ENCODE data around the gene NBAS.

Gene NBAS

DNA sequence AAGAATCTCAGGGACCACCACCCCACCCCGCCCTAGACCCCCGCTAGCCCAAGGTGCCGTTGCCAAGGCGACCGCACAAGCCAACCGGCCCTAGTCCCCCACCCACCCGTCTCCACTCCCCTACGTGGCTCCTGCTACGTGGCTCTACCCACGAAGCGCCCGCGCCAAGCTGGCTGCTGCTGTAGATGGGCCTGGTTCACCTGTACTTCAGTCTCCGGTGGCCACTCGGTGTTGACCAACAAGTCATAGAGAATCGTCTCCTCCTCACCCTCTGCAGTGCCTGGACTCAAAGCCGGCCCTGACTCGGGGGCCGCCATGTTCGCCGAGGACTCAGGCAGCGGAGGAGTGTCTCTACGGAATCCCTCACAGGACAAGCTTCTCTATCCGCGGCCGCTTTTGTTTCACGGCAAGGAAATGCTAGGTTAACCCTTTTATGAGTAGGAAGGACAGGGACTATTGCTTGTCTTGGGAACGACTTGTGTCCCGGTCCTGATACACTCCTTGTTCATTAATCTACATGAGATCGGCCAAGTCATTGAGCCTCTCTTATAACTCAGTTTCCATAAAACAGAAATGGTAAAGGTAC lies at the start of gene NBAS:
Gene NBAS, minus strand, starts transcription at position 347 of the 586 bp plus-strand sequence. Its CDS starts 30 bp downstream, at position 317.
- DNase-seq = peak; percentile 75

DNA sequence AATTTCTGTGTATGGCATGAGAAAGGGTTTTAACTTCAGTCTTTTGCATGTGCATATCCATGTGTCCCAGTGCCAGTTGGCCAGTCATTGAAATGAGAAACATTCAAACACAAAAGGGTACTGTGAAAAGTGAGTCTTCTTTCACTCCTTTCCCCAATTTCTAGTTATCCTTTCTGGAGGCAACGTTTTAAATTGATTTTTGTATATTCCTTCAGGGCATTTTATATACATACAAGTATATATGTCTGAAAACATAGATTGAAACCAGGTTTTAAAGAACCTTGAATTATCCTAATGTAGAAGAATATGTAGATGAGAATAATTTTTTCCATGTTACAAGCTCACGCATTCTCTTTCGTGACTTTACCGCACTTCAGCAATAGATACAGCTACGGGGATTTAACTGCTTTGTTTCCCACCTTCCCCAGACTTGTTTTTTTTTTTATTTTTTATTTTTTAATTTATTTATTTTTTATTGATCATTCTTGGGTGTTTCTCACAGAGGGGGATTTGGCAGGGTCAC lies 49.4 kb upstream of the NBAS start:
- DNase-seq = no peak

DNA sequence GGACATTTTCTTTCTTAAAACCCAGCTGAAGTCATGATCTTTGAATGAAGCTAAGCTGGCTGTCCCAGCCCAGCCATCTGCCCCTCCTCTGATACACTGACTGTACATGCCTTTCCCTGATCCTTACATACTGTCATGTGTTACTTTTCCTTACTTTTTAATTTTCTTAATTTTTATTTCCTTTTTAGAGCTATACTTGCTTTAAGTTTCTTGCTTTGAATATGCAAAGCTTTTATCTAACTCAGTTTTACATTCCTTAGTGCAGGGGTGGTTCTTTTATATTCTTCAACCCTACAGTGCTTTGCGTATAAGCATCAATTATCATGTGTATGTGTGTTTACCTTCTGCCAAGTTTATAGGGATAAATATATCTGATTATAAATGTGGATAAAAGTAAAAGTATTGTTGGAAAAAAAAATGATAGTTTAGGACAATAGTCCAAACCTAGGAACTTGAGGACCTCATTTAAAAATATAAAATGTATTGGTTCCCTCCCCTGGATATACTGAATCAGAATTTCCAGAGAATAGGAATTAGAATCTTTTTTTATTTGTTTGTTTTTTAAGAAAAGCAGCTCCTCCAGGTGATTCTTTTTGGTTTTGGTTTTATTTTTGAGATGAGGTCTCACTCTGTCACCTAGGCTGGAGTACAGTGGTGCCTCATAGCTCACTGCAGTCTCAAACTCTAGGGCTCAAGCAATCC lies 48.4 kb upstream of the NBAS start:
- DNase-seq = no peak

DNA sequence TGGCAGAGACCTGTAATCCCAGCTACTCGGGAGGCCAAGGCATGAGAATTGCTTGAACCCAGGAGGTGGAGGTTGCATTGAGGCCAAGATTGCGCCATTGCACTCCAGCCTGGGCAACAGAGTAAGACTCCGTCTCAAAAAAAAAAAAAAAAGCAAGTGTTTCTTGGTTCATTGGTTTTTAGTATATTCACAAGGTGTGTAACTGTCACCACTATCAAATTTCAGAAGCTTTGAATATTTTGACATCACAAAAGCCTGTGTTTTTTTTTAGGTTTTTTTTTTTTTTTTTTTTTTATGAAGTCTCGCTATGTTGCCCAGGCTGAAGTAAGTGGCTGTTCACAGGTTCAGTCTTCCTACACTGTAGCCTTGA lies 47.2 kb upstream of the NBAS start:
- no peak for DNase-seq

DNA sequence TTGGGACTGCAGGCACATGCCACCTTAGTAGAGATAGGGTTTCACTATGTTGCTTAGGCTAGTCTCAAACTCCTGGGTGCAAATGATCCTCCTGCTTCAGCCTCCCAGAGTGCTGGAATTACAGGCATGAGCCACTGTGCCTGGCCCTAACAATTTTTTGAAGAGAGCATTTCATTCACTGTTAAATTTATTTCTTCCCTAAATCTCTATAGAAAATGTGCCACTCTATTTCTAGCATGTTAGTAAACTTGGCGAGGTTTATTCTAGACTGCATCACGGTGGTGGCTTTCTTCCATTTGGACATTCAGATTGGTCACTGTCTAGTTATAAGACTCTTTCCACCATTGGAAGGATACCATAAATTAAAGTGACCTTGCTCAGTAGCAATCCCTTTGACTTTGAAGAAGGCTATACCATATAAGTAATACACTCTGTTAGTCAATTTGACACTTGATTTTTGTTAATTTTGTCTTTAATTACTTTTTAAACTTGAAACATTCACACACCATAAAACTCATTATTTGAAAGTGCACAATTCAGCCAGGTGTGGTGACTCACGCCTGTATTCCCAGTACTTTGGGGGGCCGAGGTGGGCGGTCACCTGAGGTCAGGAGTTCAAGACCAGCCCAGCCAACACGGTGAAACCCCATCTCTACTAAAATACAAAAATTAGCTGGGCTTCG lies 46.7 kb upstream of the NBAS start:
- no peak for DNase-seq

DNA sequence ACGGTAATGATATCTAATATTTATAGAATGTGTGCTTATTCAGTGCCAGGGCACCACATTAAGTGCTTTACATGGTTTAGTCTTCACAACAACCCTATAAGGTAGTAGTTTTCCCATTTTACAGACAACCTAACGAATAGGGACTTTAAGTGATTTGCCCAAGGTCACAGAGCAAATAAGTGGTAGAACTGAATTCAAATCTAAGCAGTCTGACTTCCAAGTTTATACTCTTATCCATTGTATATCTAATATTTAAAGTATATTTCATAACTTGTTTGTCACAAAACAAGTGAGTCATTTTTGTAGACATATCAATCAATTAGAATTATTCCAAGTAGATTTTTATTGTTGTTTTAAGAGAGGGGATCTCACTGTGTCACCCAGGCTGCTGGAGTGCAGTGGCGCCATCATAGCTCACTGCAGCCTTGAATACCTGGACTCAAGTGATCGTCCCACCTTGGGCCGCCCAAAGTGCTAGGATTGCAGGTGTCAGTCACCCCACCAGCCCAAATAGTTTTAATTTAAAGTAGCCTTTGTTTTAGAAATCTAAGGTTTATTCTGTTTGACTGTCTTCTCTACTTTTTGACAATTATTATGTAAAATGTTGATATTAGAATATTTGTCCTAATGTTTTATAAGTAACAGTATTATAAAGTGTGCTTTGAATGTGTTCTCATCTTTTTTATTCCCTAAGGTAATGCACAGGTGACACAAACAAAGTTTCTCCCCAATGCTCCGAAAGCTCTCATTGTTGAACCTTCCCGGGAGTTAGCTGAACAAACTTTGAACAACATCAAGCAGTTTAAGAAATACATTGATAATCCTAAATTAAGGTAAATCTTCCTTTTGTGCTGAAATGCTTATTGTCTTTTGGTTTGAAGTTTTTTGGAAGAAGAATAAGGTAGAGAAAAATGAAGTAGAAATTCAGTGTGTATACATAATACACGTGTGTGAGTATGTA lies 45.6 kb upstream of the NBAS start:
- no peak for DNase-seq

DNA sequence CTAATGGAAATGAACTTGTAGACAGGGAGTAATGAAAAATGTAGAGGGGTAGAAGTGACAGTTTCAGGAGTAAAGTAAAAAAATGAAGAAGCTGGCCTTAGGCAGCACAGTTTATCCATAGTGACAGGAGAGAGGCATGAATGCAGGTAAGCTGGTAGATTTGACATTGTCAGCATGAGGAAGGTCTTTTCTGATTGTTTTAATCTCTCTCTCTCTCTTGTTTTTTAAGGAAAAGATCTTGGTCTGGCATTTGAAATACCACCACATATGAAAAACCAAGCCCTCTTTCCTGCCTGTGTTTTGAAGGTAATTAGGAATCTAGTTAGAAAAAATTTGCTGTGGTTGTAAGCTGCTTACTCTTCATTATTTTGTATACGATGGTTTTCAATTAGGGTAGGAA lies 44.6 kb upstream of the NBAS start:
- DNase-seq = no peak

DNA sequence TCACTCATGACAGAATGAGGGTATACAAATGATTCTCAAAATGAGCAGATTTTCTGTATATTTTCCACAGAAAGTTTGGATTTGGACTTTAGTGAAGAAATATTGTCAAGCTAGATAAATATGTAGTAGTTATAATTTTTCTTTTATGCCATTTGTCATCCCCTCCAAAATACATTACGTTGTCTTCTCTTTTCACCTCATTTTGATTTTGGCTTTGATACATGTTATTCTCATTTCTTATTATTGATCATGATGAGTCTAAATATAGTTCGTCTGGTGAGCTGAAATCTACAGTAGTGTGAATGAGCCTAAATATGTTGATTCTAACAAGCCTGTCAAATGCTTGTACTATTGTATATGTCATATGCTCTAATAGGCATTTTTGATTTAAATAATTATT lies 42.8 kb upstream of the NBAS start:
- DNase-seq = no peak

DNA sequence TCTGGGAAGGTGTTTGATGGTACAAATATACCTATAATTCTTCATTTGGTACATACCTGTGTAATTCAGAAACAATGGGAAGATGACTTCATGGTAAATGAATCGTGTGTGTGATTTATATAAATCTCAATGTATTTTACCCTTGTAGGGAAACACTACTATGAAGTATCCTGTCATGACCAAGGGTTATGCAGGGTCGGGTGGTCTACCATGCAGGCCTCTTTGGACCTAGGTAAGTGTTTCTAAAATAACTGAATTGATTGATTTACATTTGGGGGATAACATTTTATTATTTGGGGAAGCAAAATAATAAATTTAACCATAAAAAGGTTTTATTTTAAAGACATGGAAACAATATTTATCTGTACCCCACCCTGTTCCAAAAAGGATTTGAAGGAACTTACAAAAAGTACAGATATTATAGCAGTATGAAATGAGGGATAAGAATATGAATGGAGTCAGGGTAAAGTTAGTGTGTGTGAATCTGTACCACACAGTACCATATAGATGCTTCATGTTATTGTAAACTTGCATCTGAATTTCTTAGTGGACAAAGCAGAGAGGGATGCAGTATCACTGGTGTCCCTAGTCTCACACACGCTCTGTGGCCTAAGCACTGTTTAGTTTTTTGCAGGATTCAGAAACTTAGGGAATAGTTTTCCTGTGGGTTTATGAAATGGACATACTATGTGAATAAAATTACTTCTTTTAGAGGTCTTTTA lies 42.1 kb upstream of the NBAS start:
- no peak for DNase-seq

DNA sequence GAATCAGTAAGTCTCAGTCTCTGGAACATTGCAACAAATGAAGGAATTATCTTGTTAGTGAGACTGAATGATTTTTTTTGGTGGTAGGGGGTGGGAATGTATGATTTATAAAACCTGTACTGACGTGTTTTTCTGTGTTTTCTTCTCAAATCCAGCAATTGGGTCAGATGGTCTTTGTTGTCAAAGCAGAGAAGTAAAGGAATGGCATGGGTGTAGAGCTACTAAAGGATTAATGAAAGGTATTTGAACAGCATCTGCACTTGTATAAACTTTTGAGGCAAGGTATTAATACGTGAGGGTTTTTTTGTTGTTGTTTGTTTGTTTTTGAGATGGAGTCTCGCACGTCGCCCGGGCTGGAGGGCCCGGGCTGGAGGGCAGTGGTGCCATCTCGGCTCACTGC lies 41.3 kb upstream of the NBAS start:
- no peak for DNase-seq

DNA sequence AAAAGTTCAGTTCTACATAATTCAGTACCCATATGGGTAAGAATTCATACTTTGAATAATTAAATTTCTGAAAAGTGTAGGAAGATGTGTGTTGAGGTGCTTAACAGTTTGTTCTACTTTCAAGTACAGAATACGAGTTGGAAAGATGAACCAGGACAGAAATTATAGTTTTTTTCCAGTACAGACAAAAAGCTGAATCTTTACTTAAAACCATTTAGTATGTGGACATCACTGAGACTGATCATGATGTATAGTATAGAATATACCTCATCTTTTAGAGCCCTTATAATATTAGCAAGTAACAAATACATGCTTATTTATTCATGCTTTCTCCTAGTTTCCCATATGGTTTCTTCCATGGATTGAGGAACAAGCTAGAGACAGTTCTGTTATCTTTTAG lies 40.5 kb upstream of the NBAS start:
- DNase-seq = no peak

DNA sequence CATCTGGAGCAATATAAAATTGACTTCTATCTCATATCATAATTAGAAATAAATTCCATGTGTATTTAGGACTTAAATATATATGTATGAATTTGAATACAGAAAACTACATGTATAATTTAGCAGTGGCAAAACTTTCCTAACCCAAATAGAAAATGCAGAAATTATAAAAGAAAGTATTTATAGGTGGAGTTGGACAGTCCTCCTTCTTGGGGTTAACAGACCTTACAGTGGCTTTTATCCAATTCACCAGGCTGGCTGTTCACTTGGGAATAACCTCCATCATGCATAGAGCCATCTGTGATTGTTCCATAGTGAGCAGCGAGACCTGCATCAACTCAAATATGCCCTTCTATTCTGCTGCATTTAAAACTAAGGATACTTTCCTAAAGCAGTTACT lies 38.9 kb upstream of the NBAS start:
- DNase-seq = no peak

DNA sequence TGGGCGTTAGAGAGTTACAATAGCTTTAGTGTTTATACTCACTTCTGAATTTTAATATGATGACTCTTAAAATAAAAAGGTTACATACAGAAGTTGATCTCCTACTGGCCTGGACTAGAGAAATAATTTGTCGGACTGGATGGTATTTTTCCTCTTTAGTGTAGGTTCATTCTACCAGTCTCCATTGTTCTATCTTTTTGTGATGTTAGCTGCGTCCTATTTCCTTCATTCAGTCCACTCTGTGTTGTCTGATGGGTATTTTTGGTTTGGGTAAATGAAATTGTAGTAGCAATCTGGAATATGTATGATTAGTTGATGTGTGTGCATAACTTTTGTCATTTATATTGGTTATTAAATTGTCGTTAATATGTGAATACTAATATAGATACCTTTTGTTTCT lies 35.8 kb upstream of the NBAS start:
- DNase-seq = no peak

DNA sequence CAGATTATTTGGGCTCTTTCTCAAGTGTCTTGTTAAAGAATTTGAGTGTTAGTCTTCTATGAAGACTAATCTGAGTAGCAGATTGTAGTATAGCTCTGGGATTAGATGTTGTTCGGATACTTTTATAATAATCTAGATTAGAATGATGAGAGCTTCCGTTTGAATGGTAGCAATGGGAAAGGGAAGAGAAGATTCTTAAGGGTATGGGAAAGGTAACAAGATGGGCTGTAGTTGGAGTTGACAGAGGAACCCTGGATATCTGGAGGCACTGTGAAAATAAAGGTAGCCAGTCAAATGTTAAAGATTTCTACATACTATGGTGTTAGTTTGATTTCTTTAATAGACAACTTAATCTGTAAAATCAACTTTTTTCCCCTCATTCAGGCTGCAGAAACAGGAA lies 35.2 kb upstream of the NBAS start:
- DNase-seq = no peak

DNA sequence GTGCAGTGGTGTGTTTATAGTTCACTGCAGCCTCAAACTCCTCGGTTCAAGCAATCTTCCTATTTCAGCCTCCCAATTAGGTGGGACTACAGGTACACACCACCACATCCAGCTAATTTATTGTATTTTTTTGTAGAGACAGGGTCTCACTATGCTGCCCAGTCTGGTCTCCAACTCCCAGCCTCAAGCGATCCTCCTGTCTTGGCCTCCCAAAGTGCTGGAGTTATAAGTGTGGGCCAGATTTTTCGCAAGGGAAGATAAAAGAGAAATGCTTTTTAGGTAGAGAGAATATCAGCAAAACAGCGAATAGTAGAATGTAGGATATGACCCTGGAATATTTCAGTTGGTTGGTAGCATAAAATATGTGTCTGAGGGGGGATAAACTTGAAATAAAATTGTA lies 34.8 kb upstream of the NBAS start:
- DNase-seq = no peak

DNA sequence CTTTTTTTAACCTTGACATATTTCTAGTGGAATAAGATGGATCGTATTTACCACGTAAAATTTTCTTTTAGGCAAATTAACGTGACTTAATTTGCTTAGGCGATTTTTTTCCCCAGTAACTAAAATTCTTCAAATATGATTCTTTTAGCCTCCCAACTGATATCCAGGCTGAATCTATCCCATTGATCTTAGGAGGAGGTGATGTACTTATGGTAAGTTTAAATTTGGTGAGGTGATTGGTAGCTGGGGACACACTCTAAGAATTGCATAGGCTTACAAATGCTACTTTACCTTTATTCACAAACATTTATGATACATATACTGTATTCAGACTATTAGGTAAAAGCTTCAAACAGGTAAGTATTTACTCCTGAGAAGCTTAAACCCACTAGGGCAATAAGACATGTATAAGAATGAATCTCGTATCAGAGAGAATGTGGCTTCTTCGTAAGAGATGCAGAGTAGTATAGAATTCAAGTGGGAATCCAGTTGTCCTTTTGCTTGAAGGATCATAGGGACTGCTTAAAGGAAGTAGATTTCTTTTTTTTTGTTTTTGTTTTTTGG lies 34.3 kb upstream of the NBAS start:
- DNase-seq = no peak

DNA sequence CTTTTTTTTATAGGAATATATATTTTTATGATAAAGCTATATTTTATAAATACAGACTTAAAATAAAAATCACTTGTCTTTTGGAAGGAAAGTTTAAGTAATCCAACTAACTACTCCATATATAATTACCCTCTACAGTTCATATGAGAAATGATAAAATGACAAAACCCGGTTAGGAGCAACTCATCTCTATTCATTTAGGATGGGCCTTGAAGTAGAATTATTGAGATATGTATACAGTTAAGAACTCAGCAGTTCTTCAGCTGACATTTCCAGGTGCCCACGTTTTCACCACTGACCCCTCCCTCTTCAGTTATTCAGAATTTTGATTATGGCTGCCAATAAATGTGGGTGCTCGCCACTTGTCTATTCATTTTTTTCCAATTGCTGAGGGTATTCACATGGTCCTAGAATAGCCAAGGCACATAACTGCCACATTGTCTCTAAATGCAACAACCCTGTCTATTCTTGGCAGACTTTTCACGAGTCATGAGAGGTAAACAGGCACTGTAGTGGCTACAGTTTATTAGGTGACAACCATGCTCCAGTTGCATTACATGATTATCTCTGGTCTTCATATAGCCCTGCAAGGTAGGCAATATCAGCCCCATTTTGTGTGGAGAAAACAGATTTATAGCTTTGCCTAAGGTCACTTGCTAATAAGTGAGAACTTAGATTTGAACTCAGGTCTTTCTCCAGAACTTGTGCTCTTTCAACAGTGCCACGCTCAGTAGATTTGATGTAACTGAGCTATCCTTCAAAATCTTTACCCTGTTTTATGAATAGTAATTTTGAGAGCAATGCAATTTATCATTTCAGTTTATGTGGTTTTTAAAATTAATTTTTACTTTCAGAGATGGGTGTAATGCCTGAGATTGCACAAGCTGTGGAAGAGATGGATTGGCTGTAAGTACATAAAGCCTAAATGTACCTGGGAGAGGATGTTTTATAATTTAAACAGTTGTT lies 33.4 kb upstream of the NBAS start:
- no peak for DNase-seq

DNA sequence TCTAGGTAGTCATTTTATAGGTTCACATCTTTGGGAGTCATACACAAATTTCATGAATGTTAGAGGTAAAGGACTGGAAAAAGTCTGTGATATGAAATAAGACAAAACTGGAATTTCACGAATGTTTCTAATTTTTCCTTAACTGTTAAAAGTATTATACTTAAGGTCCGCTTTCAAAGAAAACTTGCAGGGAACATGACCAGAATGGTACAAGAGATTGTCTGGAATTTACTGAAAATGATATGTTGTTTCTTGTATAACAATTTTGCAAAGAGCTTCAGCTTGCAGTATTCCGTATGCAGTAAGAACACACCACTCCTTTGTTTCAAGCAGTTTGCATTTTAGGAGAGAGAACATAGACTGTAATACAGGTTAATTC lies 32.2 kb upstream of the NBAS start:
- DNase-seq = no peak

DNA sequence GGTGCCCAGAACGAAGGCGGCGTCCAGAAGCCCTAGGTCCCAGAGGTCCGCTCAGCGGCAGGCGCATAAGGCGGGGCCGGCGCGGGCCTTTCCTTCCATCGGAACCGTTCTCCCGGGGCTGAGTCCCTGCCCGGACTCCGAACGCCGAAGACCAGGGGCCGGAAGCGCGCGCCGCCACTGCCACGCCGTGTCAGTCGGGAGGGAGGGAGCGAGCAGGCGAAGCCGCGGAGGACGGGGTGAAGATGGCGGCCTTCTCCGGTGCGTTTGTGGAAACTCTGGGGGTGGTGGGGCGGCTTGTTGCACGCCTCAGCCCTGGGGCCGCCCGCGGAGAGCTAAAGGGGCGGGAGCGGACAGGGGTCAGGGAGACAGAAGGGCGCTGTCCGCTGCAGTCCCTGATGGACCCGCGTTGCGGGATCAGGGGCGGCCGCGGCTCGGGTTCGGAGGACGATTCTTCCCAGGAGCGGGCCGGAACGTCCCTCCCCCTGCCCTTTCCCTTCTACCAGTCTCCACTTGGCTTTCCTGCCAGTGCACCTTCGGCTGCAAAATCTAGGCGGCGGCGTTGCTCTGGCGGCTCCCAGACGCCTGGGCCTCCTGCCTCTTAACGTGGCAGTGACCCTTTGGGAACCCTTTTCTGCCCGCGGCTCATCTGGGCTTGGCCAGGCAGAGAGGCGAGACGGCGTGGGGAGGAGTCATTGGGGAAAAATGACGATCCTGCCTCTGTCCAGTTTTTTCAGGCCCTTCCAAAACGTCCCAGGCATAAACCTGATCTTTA lies 30.7 kb upstream of the NBAS start, which contains the start of gene DDX1:
Gene DDX1, plus strand, starts transcription at position 177 of the 772 bp plus-strand sequence. Its CDS starts 66 bp downstream, at position 243.
- DNase-seq = peak; percentile 73

DNA sequence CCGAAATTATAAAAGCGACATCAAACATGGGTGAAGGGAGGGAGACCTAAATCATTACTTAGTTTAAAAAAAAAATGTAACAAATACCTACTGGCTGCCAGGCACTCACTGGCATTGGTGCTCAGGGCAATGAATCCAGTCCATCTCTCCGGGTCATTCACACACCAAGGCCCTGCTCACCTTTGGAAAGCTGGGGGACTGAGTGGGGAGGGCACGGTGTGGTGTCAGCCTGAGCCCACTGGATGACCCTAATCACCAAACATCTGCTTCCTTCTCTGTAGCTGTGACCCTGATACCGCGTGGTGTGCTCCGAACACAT lies 30.2 kb upstream of the NBAS start:
- DNase-seq = no peak
